Activated T-cell treated with anti-CD3 and anti-CD28 coated beads for 4 hours (primary cell): ENCODE results near the gene L3MBTL4.

Experiments
- DNase-seq: peaks from one replicate; pipeline ENCODE4 v3.0.0-alpha.2; 2020

L3MBTL4 gene

GRCh38 chr18:6018671-6019070 lies 396.0 kb downstream of the L3MBTL4 start:
- DNase-seq: no peak

- DNase-seq: no peak
These were observed 397.5 kb downstream of the L3MBTL4 start for GRCh38 chr18:6017171-6017570.

GRCh38 chr18:6015364-6015763 lies 399.3 kb downstream of the L3MBTL4 start:
- DNase-seq: no peak

DNA sequence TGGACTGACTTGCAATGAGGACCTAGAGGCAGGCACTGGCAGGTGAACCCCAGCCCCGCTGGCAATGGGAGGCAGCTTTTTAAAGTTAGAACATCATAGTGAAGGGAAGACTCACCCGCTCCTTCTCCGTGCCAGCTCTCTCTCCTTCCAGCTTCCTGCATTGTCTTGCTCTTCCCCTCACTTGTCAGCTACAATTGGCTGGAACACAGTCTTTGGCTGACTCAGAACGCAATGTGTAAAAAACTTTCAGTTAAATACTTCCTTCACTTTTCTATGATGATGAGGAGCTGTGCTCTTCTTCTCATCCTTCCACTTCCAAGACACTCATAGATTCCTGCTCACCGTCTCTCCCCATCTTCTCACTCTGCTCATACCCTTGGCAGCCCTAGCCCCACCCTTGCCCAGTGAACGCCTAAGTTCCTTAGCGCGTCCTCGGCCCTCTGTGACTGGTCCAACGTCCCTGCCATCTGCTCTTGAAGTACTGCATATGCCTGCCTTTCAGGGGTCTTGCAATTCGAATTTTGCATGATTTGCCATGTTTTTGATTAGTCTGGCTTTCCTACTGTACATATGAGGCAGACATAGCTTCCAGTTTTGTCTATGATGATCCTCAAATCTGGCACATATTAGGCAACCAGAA lies 401.4 kb downstream of the L3MBTL4 start:
- DNase-seq: no peak

DNA sequence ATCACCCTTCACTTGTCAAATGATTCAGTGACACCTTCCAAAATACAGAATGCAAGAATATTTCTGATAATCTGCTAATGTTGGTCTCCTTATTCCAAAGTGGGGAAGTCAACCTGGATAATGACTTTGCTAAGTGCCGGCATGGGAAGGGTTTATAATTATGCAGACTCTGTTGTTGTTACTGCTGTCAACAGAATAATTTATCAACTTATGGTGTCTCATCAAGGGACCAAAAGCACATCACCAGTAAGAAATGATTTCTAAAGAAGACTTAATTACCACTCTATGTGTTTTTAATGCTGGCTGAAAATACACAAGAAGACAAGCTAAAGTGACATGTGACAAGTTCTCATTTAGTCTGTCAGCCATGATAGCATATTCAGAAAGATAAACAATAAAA lies 403.8 kb downstream of the L3MBTL4 start:
- no peak for DNase-seq

DNA sequence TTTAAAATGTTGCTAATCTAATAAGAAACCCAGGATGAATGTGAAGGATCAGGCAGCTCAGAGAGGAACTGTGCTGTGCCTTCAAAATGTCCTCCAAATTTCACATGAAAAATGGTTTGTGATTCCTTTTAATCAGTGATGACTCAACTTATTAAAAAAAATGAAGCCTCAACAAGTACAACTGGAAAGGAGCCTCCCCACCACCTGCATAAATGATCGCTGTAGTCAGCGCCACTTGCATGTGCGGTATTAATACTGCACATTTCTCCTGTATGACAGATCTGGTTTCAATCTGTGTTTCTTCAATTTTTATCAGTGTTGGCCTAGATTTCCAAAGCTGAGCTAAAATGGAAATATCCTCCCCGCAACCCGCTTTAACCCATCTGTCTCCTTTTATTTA lies 404.4 kb downstream of the L3MBTL4 start:
- no peak for DNase-seq

DNA sequence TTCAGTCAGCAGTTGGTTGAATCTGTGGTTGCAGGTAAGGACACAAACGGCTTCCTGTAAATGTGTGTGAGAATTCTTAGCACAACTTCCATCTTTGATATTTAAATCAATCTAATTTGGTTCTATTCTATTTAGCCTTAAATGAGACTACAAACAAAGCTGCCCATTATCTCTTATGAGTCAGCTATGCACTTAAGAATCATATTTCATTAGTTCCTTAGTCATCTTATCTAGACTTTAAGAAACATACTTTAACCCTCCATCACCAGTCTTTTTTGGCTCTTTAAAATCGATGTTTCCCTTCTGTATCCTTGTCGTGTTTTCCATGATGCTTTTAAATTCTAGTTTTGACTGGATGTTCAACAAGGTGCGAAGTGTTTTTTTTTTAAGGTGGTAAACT lies 405.0 kb downstream of the L3MBTL4 start:
- DNase-seq: no peak

DNA sequence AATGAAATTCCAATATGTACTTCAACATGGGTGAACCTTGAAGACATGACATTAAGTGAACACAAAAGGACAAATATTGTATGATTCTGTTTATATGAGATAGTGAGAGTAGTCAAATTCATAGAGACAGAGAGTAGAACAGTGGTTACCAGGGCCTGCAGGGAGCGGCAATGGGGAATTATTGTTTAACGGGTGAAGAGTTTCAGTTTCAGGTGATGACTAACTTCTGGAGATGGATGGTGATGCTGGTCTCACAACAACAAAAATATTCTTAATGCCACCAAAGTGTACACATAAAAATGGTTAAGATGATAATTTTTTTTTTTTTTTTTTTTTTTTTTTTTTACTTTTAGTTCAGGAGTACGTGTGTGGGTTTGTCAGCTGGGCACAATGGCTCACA lies 410.0 kb downstream of the L3MBTL4 start:
- DNase-seq: no peak

DNA sequence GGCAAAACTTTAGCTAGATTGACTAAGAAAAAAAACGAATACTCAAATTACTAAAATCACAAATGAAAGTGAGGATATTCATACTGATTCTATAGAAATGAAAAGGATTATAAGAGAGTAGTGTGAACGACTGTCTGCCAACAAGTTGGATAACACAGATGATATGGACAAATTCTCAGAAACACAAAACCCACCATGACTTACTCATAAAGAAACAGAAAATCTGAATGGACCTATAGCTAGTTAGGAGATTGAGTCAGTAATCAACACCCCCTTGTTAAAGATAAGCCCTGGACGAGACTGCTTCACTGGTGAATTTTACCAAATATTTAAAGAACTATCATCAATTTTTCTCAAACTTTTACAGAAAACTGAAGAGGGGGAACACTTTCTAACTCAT lies 410.6 kb downstream of the L3MBTL4 start:
- no peak for DNase-seq

GRCh38 chr18:6001867-6002266 lies 412.8 kb downstream of the L3MBTL4 start:
- no peak for DNase-seq

- no peak for DNase-seq
These were observed 415.8 kb downstream of the L3MBTL4 start for GRCh38 chr18:5998907-5999306.

- DNase-seq: no peak
These were observed 416.4 kb downstream of the L3MBTL4 start for GRCh38 chr18:5998166-5998881.

DNA sequence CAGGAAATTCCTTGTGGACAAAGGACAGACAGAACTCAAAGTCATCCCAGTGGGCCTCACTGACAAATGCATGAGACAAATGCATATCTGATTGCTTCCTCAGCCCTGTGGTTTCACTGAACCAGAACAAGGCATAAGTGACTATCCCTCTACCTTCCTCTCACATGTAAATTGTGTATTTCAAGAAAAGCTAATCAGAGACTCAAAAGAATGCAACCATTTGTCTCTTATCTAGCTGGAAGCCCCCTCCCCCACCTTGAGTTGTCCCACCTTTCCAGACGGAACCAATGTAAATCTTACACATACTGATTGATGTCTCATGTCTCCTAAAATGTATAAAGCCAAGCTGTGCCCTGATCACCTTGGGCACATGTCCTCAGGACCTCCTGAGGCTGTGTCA lies 417.4 kb downstream of the L3MBTL4 start:
- no peak for DNase-seq

GRCh38 chr18:5995626-5996025 lies 419.1 kb downstream of the L3MBTL4 start:
- no peak for DNase-seq

- DNase-seq: no peak
These were observed 420.8 kb downstream of the L3MBTL4 start for GRCh38 chr18:5993938-5994337.

- no peak for DNase-seq
These were observed 422.3 kb downstream of the L3MBTL4 start for GRCh38 chr18:5992381-5992780.

GRCh38 chr18:5987249-5987648 lies 427.5 kb downstream of the L3MBTL4 start:
- no peak for DNase-seq

DNA sequence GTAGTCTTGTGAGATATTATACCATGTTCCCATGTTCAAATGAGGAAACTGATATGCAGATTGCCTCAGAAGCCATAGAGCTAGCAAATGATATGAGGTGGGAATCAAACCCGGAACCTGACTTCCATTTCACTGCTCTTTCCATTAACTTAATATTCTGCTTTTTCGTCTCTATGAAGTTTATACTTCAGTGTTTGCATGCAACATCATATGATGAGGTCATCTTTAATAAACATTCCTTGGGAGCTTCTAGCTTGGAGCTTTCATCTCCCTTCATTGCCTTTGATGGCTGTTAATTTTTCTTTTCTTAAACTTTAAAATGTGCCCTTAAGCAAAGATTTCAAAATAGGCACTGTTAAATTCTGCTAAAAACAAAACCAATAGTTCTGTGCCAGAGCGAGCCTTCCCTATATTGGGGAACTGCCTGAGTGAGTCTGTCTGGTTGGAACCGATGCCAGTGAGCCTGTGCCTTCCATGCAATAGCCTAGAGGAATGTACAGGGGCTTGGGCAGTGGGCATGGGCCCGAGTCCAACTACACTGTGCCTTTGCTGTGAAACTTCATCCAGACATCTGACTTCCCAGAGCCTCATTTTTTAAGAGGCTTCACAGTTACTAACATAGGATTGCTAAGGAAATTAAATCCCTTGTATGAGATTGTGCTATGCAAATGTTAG lies 428.3 kb downstream of the L3MBTL4 start:
- DNase-seq: no peak

DNA sequence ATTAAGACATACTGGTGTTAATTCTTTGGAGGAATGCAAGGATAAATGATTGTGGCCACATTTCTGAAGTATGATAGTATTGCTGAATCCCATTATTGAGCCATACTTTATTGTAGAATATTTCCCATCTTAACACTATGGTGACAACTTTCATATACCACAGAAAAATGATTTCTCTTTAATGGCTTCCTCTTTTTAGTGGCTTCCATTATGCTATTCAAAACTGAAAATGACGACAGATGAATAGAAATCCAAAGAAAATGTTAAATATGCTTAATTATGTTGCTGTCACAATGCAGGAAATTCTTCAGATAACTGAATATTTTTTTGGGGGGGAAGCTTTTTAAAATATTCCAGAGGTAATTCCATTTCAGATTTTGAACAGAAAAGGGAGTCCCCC lies 430.5 kb downstream of the L3MBTL4 start:
- no peak for DNase-seq

GRCh38 chr18:5983488-5983887 lies 431.2 kb downstream of the L3MBTL4 start:
- DNase-seq: no peak

- DNase-seq: no peak
These were observed 432.4 kb downstream of the L3MBTL4 start for GRCh38 chr18:5982332-5982731.

DNA sequence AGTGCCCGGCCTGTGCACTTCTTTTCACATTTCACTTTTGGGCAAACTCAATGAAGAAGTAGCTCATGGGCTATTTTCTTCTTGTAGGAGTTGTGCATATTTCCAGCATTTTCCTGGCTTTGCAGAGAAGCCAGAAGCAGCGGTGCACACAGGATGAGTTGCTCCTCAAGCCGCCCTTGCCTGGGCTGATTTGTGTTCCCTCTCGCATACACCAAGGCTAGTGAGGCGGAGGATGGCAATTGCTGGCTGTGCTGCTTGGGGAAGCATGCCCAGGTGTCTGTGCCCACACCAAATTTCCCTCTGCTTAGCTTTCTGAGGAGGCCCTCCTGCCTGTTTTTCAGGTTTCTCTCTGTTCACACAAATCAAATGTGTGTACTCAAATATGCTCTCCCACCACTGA lies 434.0 kb downstream of the L3MBTL4 start:
- DNase-seq: no peak

GRCh38 chr18:5979971-5980457 lies 434.7 kb downstream of the L3MBTL4 start:
- DNase-seq: no peak
